HepG2 (cell line): ENCODE results near the gene RIMOC1. TPM values are rescaled to one million over a fixed set of nuclear protein-coding genes. Genes with fewer than 3 reads are reported as not detected.

ENCODE experiments used
- ISX ChIP-seq: sonication (generic); formaldehyde crosslinking; conservative IDR thresholded peaks from 2 replicates; pipeline ENCODE4 v1.5.0; 2020; ENCODE audit warnings: missing genetic modification reagents
- KIAA2018 ChIP-seq: sonication (generic); formaldehyde crosslinking; IDR thresholded peaks from 2 replicates; pipeline ENCODE4 v1.5.0; 2020; ENCODE audit warnings: mild to moderate bottlenecking, missing genetic modification reagents, borderline replicate concordance
- TCF12 ChIP-seq, 2 experiments: fragments of 450-650 bp in 1 of 2; sonication (generic) in 1 of 2; formaldehyde crosslinking in 1 of 2; IDR thresholded peaks; 2 replicates each; pipeline versions ENCODE4 v1.6.1 to v1.8.0; 2017 to 2022; ENCODE audit warnings: antibody characterized with exemption in 1 of 2, mild to moderate bottlenecking in 1 of 2, missing genetic modification reagents in 1 of 2, moderate library complexity in 1 of 2
- TOE1 ChIP-seq: sonication (generic); formaldehyde crosslinking; IDR thresholded peaks from 2 replicates; pipeline ENCODE4 v1.4.0; 2020; ENCODE audit warnings: mild to moderate bottlenecking, missing genetic modification reagents
- ZBTB34 ChIP-seq: sonication (generic); formaldehyde crosslinking; IDR thresholded peaks from 2 replicates; pipeline ENCODE4 v1.8.0; 2022; ENCODE audit warnings: mild to moderate bottlenecking, missing genetic modification reagents
- ZNF143 ChIP-seq: sonication (generic); formaldehyde crosslinking; IDR thresholded peaks from 2 replicates; pipeline ENCODE4 v1.4.0; 2020; ENCODE audit warnings: missing genetic modification reagents
- polyA plus RNA-seq, 8 experiments: library from polyadenylated mRNA; depleted of rRNA in 3 of 8; stranded (reverse) in 7 of 8; unstranded in 1 of 8; fragments of >200 nt; fragmentation: Illumina TruSeq in 4 of 8; extraction: Trizol in 4 of 8; gene quantifications; 2 replicates each; pipeline versions ENCODE4 v1.2.1 to v1.2.3, GENCODE V29; 2011 to 2016; ENCODE audit warnings: low read depth in 4 of 8, missing spikeins in 1 of 8, mixed read lengths in 1 of 8; ENCODE audit not compliant: insufficient read depth in 1 of 8
- total RNA-seq, 5 experiments: library from RNA; depleted of rRNA; stranded (reverse); fragments of >200 nt; fragmentation: Illumina TruSeq; extraction: Trizol; gene quantifications; 2 replicates each; pipeline ENCODE4 v1.2.3, GENCODE V29; 2016; ENCODE audit warnings: low read depth in 1 of 5
- TF ChIP-seq, protein P1 (sequence below): sonication (generic); formaldehyde crosslinking; IDR thresholded peaks from one replicate; pipeline ENCODE4 v1.5.1; 2020; ENCODE audit warnings: mild to moderate bottlenecking, missing genetic modification reagents; ENCODE audit errors: not compliant biosample characterization
- TF ChIP-seq, protein P2 (sequence below): sonication (generic); formaldehyde crosslinking; IDR thresholded peaks from 2 replicates; pipeline ENCODE4 v1.5.0; 2020; ENCODE audit warnings: missing genetic modification reagents, mild to moderate bottlenecking, borderline replicate concordance

The RIMOC1 gene
- total and polyA plus RNA-seq, 2 of the 13 experiments (the other 11 are each of a cell fraction or from before 2014, with no cell fraction given): 16.3 to 16.9 TPM

GRCh38 chr5:41903892-41904799, at the start of gene RIMOC1 (continued):
- TF ChIP-seq ZBTB34 (CRISPR knock-in tag) (no peak; the same call in 1 of the 2 replicates), KIAA2018 (CRISPR knock-in tag) (no peak), TOE1 (no peak), ISX (peak; percentile 81; the same call in 1 of the 2 replicates), ZNF143 (CRISPR knock-in tag) (peak; percentile 87), TCF12 (IDR thresholded peaks at IDR 0.05) (no peak), TCF12 (CRISPR knock-in tag; IDR thresholded peaks at IDR 0.05) (peak; percentile 46; the same call in 1 of the 2 replicates)
- TF ChIP-seq, protein P1, sequence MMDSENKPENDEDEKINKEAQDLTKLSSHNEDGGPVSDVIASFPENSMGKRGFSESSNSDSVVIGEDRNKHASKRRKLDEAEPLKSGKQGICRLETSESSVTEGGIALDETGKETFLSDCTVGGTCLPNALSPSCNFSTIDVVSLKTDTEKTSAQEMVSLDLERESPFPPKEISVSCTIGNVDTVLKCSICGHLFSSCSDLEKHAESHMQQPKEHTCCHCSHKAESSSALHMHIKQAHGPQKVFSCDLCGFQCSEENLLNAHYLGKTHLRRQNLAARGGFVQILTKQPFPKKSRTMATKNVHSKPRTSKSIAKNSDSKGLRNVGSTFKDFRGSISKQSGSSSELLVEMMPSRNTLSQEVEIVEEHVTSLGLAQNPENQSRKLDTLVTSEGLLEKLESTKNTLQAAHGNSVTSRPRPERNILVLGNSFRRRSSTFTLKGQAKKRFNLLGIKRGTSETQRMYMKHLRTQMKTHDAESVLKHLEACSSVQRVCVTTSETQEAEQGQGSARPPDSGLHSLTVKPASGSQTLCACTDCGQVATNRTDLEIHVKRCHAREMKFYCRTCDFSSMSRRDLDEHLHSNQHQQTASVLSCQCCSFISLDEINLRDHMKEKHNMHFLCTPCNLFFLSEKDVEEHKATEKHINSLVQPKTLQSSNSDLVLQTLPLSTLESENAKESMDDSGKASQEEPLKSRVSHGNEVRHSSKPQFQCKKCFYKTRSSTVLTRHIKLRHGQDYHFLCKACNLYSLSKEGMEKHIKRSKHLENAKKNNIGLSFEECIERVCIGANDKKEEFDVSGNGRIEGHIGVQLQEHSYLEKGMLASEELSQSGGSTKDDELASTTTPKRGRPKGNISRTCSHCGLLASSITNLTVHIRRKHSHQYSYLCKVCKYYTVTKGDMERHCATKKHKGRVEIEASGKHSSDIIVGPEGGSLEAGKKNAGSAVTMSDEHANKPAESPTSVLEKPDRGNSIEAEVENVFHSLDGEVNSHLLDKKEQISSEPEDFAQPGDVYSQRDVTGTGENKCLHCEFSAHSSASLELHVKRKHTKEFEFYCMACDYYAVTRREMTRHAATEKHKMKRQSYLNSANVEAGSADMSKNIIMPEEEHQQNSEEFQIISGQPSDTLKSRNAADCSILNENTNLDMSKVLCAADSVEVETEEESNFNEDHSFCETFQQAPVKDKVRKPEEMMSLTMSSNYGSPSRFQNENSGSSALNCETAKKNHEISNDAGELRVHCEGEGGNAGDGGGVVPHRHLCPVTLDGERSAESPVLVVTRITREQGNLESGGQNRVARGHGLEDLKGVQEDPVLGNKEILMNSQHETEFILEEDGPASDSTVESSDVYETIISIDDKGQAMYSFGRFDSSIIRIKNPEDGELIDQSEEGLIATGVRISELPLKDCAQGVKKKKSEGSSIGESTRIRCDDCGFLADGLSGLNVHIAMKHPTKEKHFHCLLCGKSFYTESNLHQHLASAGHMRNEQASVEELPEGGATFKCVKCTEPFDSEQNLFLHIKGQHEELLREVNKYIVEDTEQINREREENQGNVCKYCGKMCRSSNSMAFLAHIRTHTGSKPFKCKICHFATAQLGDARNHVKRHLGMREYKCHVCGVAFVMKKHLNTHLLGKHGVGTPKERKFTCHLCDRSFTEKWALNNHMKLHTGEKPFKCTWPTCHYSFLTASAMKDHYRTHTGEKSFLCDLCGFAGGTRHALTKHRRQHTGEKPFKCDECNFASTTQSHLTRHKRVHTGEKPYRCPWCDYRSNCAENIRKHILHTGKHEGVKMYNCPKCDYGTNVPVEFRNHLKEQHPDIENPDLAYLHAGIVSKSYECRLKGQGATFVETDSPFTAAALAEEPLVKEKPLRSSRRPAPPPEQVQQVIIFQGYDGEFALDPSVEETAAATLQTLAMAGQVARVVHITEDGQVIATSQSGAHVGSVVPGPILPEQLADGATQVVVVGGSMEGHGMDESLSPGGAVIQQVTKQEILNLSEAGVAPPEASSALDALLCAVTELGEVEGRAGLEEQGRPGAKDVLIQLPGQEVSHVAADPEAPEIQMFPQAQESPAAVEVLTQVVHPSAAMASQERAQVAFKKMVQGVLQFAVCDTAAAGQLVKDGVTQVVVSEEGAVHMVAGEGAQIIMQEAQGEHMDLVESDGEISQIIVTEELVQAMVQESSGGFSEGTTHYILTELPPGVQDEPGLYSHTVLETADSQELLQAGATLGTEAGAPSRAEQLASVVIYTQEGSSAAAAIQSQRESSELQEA: peak; percentile 95
- TF ChIP-seq, protein P2, sequence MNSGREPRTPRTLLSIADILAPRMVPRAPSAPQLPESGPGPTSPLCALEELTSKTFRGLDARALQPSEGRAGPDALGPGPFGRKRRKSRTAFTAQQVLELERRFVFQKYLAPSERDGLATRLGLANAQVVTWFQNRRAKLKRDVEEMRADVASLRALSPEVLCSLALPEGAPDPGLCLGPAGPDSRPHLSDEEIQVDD: no peak
